ENCODE results near the gene BUB1B.
"Not testable (repeated sequence)": the region's sequence is repeated elsewhere in the genome, so short reads cannot be mapped to it uniquely, and the experiment has no call there.

The BUB1B gene

GRCh38 chr15:40133544-40133943, 27.3 kb upstream of the BUB1B start:
- no peaks in the 10 kb centered on the region for H3K9me3 ChIP-seq (ENCODE audit: control insufficient read depth, low read length)
- 91% methylated on average over 13 of the region's 13 CpGs for WGBS

GRCh38 chr15:40134885-40135284, 26.0 kb upstream of the BUB1B start:
- H3K36me3 ChIP-seq (ENCODE audit: control insufficient read depth in 1 of 2, insufficient read depth in 2 of 2, low read depth in 1 of 2, low read length in 2 of 2) = no peaks in the 10 kb centered on the region

More at GRCh38 chr15:40133544-40133943, 27.3 kb upstream of the BUB1B start:
- no peaks in the 10 kb centered on the region for H3K36me3 ChIP-seq (ENCODE audit: control insufficient read depth in 1 of 2, insufficient read depth in 2 of 2, low read depth in 1 of 2, low read length in 2 of 2)
- H3K18ac ChIP-seq (ENCODE audit: low read depth in 1 of 2, low read length in 2 of 2) = no peak overlapping the region
- no peak overlapping the region for H3K4me3 ChIP-seq (ENCODE audit: insufficient read depth in 1 of 2, low read depth in 1 of 2, low read length in 2 of 2)
- no peak overlapping the region for H3K27ac ChIP-seq (ENCODE audit: low read length, poor library complexity, severe bottlenecking)
- no peak overlapping the region for H4K91ac ChIP-seq (ENCODE audit: low read length)
- H2BK120ac ChIP-seq (ENCODE audit: low read depth, low read length) = no peak overlapping the region
- no peak overlapping the region for H3K14ac ChIP-seq (ENCODE audit: low read length in 2 of 2)
- no peaks in the 10 kb centered on the region for H3K4me1 ChIP-seq (ENCODE audit: control insufficient read depth, insufficient read depth, low read depth, low read length)
- no peak overlapping the region for H2BK15ac ChIP-seq (ENCODE audit: low read depth, poor library complexity, severe bottlenecking)
- peaks cover 8 to 26% of the 10 kb centered on the region in 2 experiments for H3K27me3 ChIP-seq (ENCODE audit: control insufficient read depth in 1 of 2, insufficient read depth in 1 of 2, low read length in 2 of 2)
- no peak overlapping the region for H2AFZ ChIP-seq (ENCODE audit: low read depth, low read length)
- no peak overlapping the region for H2AK5ac ChIP-seq (ENCODE audit: low read length, severe bottlenecking)
- no peak for DNase-seq
- no peak overlapping the region for H3K23ac ChIP-seq (ENCODE audit: low read length in 2 of 2)
- no peak overlapping the region for H4K8ac ChIP-seq (ENCODE audit: low read length)
- H3K9ac ChIP-seq (ENCODE audit: low read length) = no peak overlapping the region
- no peak overlapping the region for H2BK5ac ChIP-seq (ENCODE audit: low read depth, low read length, poor library complexity, severe bottlenecking)
- no peaks in the 10 kb centered on the region for H3K79me1 ChIP-seq (replicated peaks; ENCODE audit: low read length, poor library complexity, severe bottlenecking)
- H2BK12ac ChIP-seq (ENCODE audit: low read length in 2 of 2) = no peak overlapping the region
- H3K4me2 ChIP-seq (ENCODE audit: low read length, poor library complexity, severe bottlenecking) = no peak overlapping the region
- no peak overlapping the region for H3K4ac ChIP-seq (ENCODE audit: low read depth in 1 of 2, low read length in 2 of 2)

GRCh38 chr15:40135846-40136450, 24.9 kb upstream of the BUB1B start:
- H2AFZ ChIP-seq (ENCODE audit: low read depth, low read length); H4K8ac ChIP-seq (ENCODE audit: low read length); H2AK5ac ChIP-seq (ENCODE audit: low read length, severe bottlenecking); H3K27me3 ChIP-seq (ENCODE audit: control insufficient read depth in 1 of 2, insufficient read depth in 1 of 2, low read length in 2 of 2); H3K4ac ChIP-seq (ENCODE audit: low read depth in 1 of 2, low read length in 2 of 2); H3K23ac ChIP-seq (ENCODE audit: low read length in 2 of 2); H2BK12ac ChIP-seq (ENCODE audit: low read length in 2 of 2); H3K9me3 ChIP-seq (ENCODE audit: control insufficient read depth, low read length); H3K27ac ChIP-seq (ENCODE audit: low read length, poor library complexity, severe bottlenecking); H2BK15ac ChIP-seq (ENCODE audit: low read depth, poor library complexity, severe bottlenecking); DNase-seq; H3K36me3 ChIP-seq (ENCODE audit: control insufficient read depth in 1 of 2, insufficient read depth in 2 of 2, low read depth in 1 of 2, low read length in 2 of 2); H3K9ac ChIP-seq (ENCODE audit: low read length); H3K4me3 ChIP-seq (ENCODE audit: insufficient read depth in 1 of 2, low read depth in 1 of 2, low read length in 2 of 2); H3K4me2 ChIP-seq (ENCODE audit: low read length, poor library complexity, severe bottlenecking); H3K4me1 ChIP-seq (ENCODE audit: control insufficient read depth, insufficient read depth, low read depth, low read length); H2BK120ac ChIP-seq (ENCODE audit: low read depth, low read length); H3K79me1 ChIP-seq (replicated peaks; ENCODE audit: low read length, poor library complexity, severe bottlenecking); H2BK5ac ChIP-seq (ENCODE audit: low read depth, low read length, poor library complexity, severe bottlenecking): not testable (repeated sequence)
- Histone ChIP-seq H3K14ac (ENCODE audit: low read length in 2 of 2) (peak overlapping the region in 1 of 2 experiments; percentile 89), H4K91ac (ENCODE audit: low read length) (peak overlapping the region; percentile 11), H3K18ac (ENCODE audit: low read depth in 1 of 2, low read length in 2 of 2) (peak overlapping the region in 1 of 2 experiments; percentile 43)
- 93% methylated on average over 1 of the region's 1 CpG for WGBS

More at GRCh38 chr15:40134885-40135284, 26.0 kb upstream of the BUB1B start:
- Histone ChIP-seq H3K27me3 (ENCODE audit: control insufficient read depth in 1 of 2, insufficient read depth in 1 of 2, low read length in 2 of 2) (peaks cover 8 to 12% of the 10 kb centered on the region in 2 experiments), H2AFZ (ENCODE audit: low read depth, low read length) (no peak overlapping the region), H2BK120ac (ENCODE audit: low read depth, low read length) (no peak overlapping the region), H3K27ac (ENCODE audit: low read length, poor library complexity, severe bottlenecking) (no peak overlapping the region), H3K14ac (ENCODE audit: low read length in 2 of 2) (no peak overlapping the region), H2BK12ac (ENCODE audit: low read length in 2 of 2) (no peak overlapping the region), H3K4ac (ENCODE audit: low read depth in 1 of 2, low read length in 2 of 2) (no peak overlapping the region), H3K79me1 (replicated peaks; ENCODE audit: low read length, poor library complexity, severe bottlenecking) (no peaks in the 10 kb centered on the region), H2BK15ac (ENCODE audit: low read depth, poor library complexity, severe bottlenecking) (no peak overlapping the region), H3K4me1 (ENCODE audit: control insufficient read depth, insufficient read depth, low read depth, low read length) (no peaks in the 10 kb centered on the region), H3K18ac (ENCODE audit: low read depth in 1 of 2, low read length in 2 of 2) (no peak overlapping the region), H2BK5ac (ENCODE audit: low read depth, low read length, poor library complexity, severe bottlenecking) (no peak overlapping the region), H3K9me3 (ENCODE audit: control insufficient read depth, low read length) (no peaks in the 10 kb centered on the region), H3K4me2 (ENCODE audit: low read length, poor library complexity, severe bottlenecking) (no peak overlapping the region), H3K23ac (ENCODE audit: low read length in 2 of 2) (no peak overlapping the region), H4K8ac (ENCODE audit: low read length) (no peak overlapping the region), H2AK5ac (ENCODE audit: low read length, severe bottlenecking) (no peak overlapping the region), H4K91ac (ENCODE audit: low read length) (no peak overlapping the region), H3K4me3 (ENCODE audit: insufficient read depth in 1 of 2, low read depth in 1 of 2, low read length in 2 of 2) (no peak overlapping the region), H3K9ac (ENCODE audit: low read length) (no peak overlapping the region)
- DNase-seq = no peak
- WGBS = 81% methylated on average over 9 of the region's 9 CpGs

- no peaks in the 10 kb centered on the region for H3K9me3 ChIP-seq (ENCODE audit: control insufficient read depth, low read length)
- H2BK12ac ChIP-seq (ENCODE audit: low read length in 2 of 2) = no peak overlapping the region
- no peak overlapping the region for H3K4ac ChIP-seq (ENCODE audit: low read depth in 1 of 2, low read length in 2 of 2)
- H3K14ac ChIP-seq (ENCODE audit: low read length in 2 of 2) = no peak overlapping the region
- no peaks in the 10 kb centered on the region for H3K79me1 ChIP-seq (replicated peaks; ENCODE audit: low read length, poor library complexity, severe bottlenecking)
- H2AK5ac ChIP-seq (ENCODE audit: low read length, severe bottlenecking) = no peak overlapping the region
- H3K27ac ChIP-seq (ENCODE audit: low read length, poor library complexity, severe bottlenecking) = no peak overlapping the region
- no peak overlapping the region for H2BK120ac ChIP-seq (ENCODE audit: low read depth, low read length)
- H3K9ac ChIP-seq (ENCODE audit: low read length) = no peak overlapping the region
- H3K4me3 ChIP-seq (ENCODE audit: insufficient read depth in 1 of 2, low read depth in 1 of 2, low read length in 2 of 2) = no peak overlapping the region
- H2BK5ac ChIP-seq (ENCODE audit: low read depth, low read length, poor library complexity, severe bottlenecking) = no peak overlapping the region
- no peaks in the 10 kb centered on the region for H3K36me3 ChIP-seq (ENCODE audit: control insufficient read depth in 1 of 2, insufficient read depth in 2 of 2, low read depth in 1 of 2, low read length in 2 of 2)
- H3K27me3 ChIP-seq (ENCODE audit: control insufficient read depth in 1 of 2, insufficient read depth in 1 of 2, low read length in 2 of 2) = peaks cover 0 to 14% of the 10 kb centered on the region in 2 experiments
- H4K91ac ChIP-seq (ENCODE audit: low read length) = no peak overlapping the region
- no peak overlapping the region for H3K23ac ChIP-seq (ENCODE audit: low read length in 2 of 2)
- no peak overlapping the region for H3K18ac ChIP-seq (ENCODE audit: low read depth in 1 of 2, low read length in 2 of 2)
- DNase-seq = no peak
- H3K4me2 ChIP-seq (ENCODE audit: low read length, poor library complexity, severe bottlenecking) = no peak overlapping the region
- H2AFZ ChIP-seq (ENCODE audit: low read depth, low read length) = no peak overlapping the region
- no peaks in the 10 kb centered on the region for H3K4me1 ChIP-seq (ENCODE audit: control insufficient read depth, insufficient read depth, low read depth, low read length)
- 86% methylated on average over 4 of the region's 6 CpGs for WGBS
- no peak overlapping the region for H4K8ac ChIP-seq (ENCODE audit: low read length)
- H2BK15ac ChIP-seq (ENCODE audit: low read depth, poor library complexity, severe bottlenecking) = no peak overlapping the region
Observed at GRCh38 chr15:40136470-40137302, 24.2 kb upstream of the BUB1B start.

Data from mesenchymal stem cell (in vitro differentiated cells and primary cell).